AG10803 (cell line): ENCODE measurements around the gene PJA2.

ENCODE experiments used
- DNase-seq: peaks from one replicate; pipeline ENCODE4 v3.0.0; 2010; ENCODE audit warnings: low read depth
- H3K4me3 ChIP-seq: 2 replicates; pipeline ENCODE4 v1.5.1; 2011; ENCODE audit warnings: mild to moderate bottlenecking, low read length, control low read depth
- CTCF ChIP-seq: conservative IDR thresholded peaks from 2 replicates; pipeline ENCODE4 v1.5.1; 2011; ENCODE audit warnings: mild to moderate bottlenecking, low read length, control low read depth, inconsistent platforms

The PJA2 gene

GRCh38 chr5:109324931-109325330, 84.8 kb downstream of the PJA2 start:
- H3K4me3 ChIP-seq, result no peak overlapping the region
- no peak for TF ChIP-seq CTCF
- DNase-seq, result peak; percentile 18

GRCh38 chr5:109324351-109324750, 85.4 kb downstream of the PJA2 start:
- no peak for DNase-seq
- TF ChIP-seq CTCF, result no peak
- no peak overlapping the region for H3K4me3 ChIP-seq

GRCh38 chr5:109322694-109323093, 87.1 kb downstream of the PJA2 start:
- no peak overlapping the region for H3K4me3 ChIP-seq
- no peak for DNase-seq
- TF ChIP-seq CTCF, result no peak

GRCh38 chr5:109319351-109319750, 90.4 kb downstream of the PJA2 start:
- no peak overlapping the region for H3K4me3 ChIP-seq
- TF ChIP-seq CTCF, result no peak
- DNase-seq, result no peak

- no peak for TF ChIP-seq CTCF
- DNase-seq, result no peak
- no peak overlapping the region for H3K4me3 ChIP-seq
These were observed 91.2 kb downstream of the PJA2 start for GRCh38 chr5:109318455-109319108.

- H3K4me3 ChIP-seq, result no peak overlapping the region
- no peak for TF ChIP-seq CTCF
- peak; percentile 45 for DNase-seq
These were observed 93.1 kb downstream of the PJA2 start for GRCh38 chr5:109316634-109317033.

GRCh38 chr5:109315245-109315644, 94.5 kb downstream of the PJA2 start:
- no peak overlapping the region for H3K4me3 ChIP-seq
- no peak for TF ChIP-seq CTCF
- DNase-seq, result no peak
